ENCODE results near the gene RNGTT. TPM values are rescaled to one million over a fixed set of nuclear protein-coding genes. Genes with fewer than 3 reads are reported as not detected.
"Not testable (repeated sequence)": the region's sequence is repeated elsewhere in the genome, so short reads cannot be mapped to it uniquely, and the experiment has no call there.

The RNGTT gene
- total RNA-seq, 1 experiment from 2014 or later = 19.4 TPM

DNA sequence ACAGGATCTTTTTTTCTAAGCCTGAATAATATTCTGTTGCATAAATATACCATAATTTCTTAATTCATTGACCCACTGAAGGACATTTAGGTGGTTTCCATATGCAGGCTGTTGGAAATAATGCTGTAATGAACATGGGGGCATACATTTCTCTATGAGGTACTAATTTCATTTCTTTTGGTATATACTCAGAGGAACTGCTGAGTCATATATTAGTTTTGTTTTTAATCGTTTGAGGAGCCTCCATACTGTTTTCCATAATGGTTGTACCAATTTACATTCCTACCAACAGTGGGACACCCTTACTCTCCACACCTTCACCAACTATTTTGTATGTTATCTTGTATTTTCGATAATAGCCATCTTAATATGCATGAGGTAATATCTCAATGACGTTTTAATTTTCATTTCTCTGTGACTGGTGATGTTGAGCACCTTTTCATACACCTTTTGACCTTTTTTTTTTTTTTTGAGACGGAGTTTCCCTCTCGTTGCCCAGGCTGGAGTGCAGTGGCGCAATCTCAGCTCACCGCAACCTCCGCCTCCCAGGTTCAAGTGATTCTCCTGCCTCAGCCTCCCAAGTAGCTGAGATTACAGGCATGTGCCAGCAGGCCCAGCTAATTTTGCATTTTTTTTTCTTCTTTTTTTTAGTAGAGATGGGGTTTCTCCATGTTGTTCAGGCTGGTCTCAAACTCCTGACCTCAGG, 187.4 kb downstream of the RNGTT start:
- no peak for DNase-seq
- no peak overlapping the region for H3K4me3 Mint-ChIP-seq (ENCODE audit: low read depth, unreplicated experiment)
- TF ChIP-seq, protein P1, sequence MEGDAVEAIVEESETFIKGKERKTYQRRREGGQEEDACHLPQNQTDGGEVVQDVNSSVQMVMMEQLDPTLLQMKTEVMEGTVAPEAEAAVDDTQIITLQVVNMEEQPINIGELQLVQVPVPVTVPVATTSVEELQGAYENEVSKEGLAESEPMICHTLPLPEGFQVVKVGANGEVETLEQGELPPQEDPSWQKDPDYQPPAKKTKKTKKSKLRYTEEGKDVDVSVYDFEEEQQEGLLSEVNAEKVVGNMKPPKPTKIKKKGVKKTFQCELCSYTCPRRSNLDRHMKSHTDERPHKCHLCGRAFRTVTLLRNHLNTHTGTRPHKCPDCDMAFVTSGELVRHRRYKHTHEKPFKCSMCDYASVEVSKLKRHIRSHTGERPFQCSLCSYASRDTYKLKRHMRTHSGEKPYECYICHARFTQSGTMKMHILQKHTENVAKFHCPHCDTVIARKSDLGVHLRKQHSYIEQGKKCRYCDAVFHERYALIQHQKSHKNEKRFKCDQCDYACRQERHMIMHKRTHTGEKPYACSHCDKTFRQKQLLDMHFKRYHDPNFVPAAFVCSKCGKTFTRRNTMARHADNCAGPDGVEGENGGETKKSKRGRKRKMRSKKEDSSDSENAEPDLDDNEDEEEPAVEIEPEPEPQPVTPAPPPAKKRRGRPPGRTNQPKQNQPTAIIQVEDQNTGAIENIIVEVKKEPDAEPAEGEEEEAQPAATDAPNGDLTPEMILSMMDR (IDR thresholded peaks at IDR 0.05; ENCODE audit: unreplicated experiment) = no peak
- no peak overlapping the region for H3K27ac Mint-ChIP-seq (ENCODE audit: unreplicated experiment)
- H3K36me3 Mint-ChIP-seq (ENCODE audit: insufficient read depth, unreplicated experiment) = no peaks in the 10 kb centered on the region
- CTCF ChIA-PET = no interaction called here
- intact Hi-C loops (cut with micrococcal nuclease; ENCODE audit: unreplicated experiment) = no loop called here
- no peaks in the 10 kb centered on the region for H3K9me3 Mint-ChIP-seq (ENCODE audit: low read depth, unreplicated experiment)
- no peaks in the 10 kb centered on the region for H3K27me3 Mint-ChIP-seq (ENCODE audit: unreplicated experiment)
- no peaks in the 10 kb centered on the region for H3K4me1 Mint-ChIP-seq (ENCODE audit: low read depth, unreplicated experiment)
- BruUV-seq (replicated peaks) = no TSS peak

DNA sequence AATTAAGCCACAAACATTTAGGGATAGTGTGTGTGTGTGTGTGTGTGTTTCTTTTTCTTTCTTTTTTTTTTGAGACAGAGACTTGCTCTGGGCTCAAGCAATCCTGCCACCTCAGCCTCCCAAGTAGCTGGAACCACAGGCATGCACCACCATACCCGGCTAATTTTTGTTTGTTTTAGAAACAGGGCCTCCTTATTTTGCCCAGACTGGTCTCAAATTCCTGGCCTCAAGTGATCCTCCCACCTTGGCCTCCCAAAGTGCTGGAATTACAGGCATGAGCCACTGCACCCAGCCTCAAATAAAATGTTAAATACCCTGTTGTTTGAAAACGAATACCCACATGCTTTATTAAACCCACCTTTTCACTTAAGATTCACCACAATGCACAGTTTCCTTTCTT, 195.3 kb downstream of the RNGTT start:
- H3K36me3 Mint-ChIP-seq (ENCODE audit: insufficient read depth, unreplicated experiment); H3K27me3 Mint-ChIP-seq (ENCODE audit: unreplicated experiment); DNase-seq; H3K4me3 Mint-ChIP-seq (ENCODE audit: low read depth, unreplicated experiment); H3K4me1 Mint-ChIP-seq (ENCODE audit: low read depth, unreplicated experiment); H3K27ac Mint-ChIP-seq (ENCODE audit: unreplicated experiment); intact Hi-C loops (cut with micrococcal nuclease; ENCODE audit: unreplicated experiment); H3K9me3 Mint-ChIP-seq (ENCODE audit: low read depth, unreplicated experiment): not testable (repeated sequence)
- BruUV-seq (replicated peaks) = TSS peak; percentile 33
- CTCF ChIA-PET = interaction anchor here (0.7 kb wide), 1 partner anchor 228 kb away, joined by 3 read pairs; no protein-coding TSS in a partner anchor

DNA sequence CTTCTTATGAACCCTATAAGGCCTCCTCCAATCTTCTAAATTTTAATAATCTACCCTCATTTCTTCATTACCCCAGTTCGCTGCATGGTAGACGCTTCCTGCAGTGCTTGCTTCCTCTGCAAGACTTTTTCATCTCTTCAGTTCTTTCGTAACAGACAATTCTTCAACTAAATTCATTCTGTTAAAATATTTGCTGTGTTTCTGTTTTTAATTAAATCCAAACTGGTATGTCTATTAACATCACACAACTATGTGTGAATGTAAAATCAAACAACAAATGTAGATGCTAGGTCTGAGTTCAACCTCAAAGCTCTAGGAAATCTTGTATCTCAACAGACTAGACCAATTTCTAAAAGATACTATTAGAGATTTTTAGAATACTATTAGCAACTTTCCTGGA, 199.3 kb downstream of the RNGTT start:
- Mint-ChIP-seq H3K36me3 (ENCODE audit: insufficient read depth, unreplicated experiment) (no peaks in the 10 kb centered on the region), H3K27me3 (ENCODE audit: unreplicated experiment) (no peaks in the 10 kb centered on the region), H3K9me3 (ENCODE audit: low read depth, unreplicated experiment) (no peaks in the 10 kb centered on the region), H3K4me1 (ENCODE audit: low read depth, unreplicated experiment) (no peaks in the 10 kb centered on the region), H3K4me3 (ENCODE audit: low read depth, unreplicated experiment) (no peak overlapping the region), H3K27ac (ENCODE audit: unreplicated experiment) (no peak overlapping the region)
- BruUV-seq (replicated peaks) = no TSS peak
- intact Hi-C loops (cut with micrococcal nuclease; ENCODE audit: unreplicated experiment) = no loop called here
- TF ChIP-seq, protein P1 (IDR thresholded peaks at IDR 0.05; ENCODE audit: unreplicated experiment) = no peak
- DNase-seq = no peak
- CTCF ChIA-PET = no interaction called here

DNA sequence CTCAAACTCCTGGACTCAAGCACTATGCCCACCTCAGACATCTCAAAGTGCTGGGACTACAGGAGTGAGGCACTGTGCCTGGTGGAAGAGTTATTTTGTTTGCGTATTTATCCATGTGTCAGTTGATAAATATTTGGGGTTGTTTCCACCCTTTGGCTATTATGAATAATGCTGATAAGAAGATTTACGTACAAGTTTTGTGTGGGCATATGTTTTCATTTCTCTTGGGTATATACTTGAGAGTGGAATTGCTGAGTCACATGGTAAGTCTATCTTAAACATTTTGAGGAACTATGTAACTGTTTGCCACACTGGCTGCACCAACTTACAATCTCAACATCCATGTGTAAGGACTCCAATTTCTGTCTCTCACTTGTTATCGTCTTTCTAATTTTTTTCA, 200.3 kb downstream of the RNGTT start:
- Mint-ChIP-seq H3K9me3 (ENCODE audit: low read depth, unreplicated experiment) (no peaks in the 10 kb centered on the region), H3K4me1 (ENCODE audit: low read depth, unreplicated experiment) (no peaks in the 10 kb centered on the region), H3K27me3 (ENCODE audit: unreplicated experiment) (no peaks in the 10 kb centered on the region), H3K4me3 (ENCODE audit: low read depth, unreplicated experiment) (no peak overlapping the region), H3K36me3 (ENCODE audit: insufficient read depth, unreplicated experiment) (no peaks in the 10 kb centered on the region), H3K27ac (ENCODE audit: unreplicated experiment) (no peak overlapping the region)
- intact Hi-C loops (cut with micrococcal nuclease; ENCODE audit: unreplicated experiment) = no loop called here
- TF ChIP-seq, protein P1 (IDR thresholded peaks at IDR 0.05; ENCODE audit: unreplicated experiment) = no peak
- DNase-seq = no peak
- CTCF ChIA-PET = no interaction called here
- no TSS peak for BruUV-seq (replicated peaks)

DNA sequence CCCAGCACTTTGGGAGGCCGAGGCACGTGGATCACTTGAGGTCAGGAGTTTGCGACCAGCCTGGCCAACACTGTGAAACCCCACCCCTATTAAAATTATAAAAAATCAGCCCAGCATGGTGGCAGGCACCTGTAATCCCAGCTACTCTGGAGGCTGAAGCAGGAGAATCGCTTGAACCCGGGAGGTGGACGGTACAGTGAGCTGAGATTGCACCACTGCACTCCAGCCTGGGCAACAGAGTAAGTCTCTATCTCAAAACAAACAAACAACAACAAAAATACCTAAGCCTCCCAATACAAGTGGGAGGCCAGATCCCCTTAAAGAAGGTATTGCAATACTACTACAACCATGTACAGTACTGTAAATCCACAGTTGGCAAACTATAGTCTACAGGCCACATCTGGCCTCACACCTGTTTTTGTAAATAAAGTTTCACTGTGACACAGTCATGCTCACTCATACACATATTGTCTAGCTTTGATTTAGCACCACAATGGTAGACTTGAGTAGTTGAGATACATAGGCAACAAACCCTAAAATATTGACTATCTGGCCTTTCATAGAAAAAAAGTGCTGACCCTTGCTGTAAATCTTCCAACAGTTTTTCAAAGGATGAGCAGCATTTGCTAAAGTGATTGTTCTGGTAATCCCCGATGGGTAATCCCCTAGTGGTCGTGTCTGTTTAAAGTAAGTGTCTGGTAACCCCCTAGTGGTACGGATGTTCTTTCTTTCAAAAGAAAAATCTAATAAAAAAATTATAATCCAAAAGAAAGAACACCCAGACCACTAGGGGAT, 202.0 kb downstream of the RNGTT start:
- Mint-ChIP-seq H3K4me3 (ENCODE audit: low read depth, unreplicated experiment) (no peak overlapping the region), H3K36me3 (ENCODE audit: insufficient read depth, unreplicated experiment) (no peaks in the 10 kb centered on the region), H3K27ac (ENCODE audit: unreplicated experiment) (no peak overlapping the region), H3K27me3 (ENCODE audit: unreplicated experiment) (no peaks in the 10 kb centered on the region), H3K4me1 (ENCODE audit: low read depth, unreplicated experiment) (no peaks in the 10 kb centered on the region), H3K9me3 (ENCODE audit: low read depth, unreplicated experiment) (no peaks in the 10 kb centered on the region)
- DNase-seq = no peak
- TF ChIP-seq, protein P1 (IDR thresholded peaks at IDR 0.05; ENCODE audit: unreplicated experiment) = no peak
- intact Hi-C loops (cut with micrococcal nuclease; ENCODE audit: unreplicated experiment) = no loop called here
- BruUV-seq (replicated peaks) = no TSS peak
- CTCF ChIA-PET = no interaction called here
